ENCODE measurements around the gene EEF2.

Gene EEF2

GRCh38 chr19:3975637-3976087 is 9.6 kb downstream of the EEF2 start:
- H3K36me3 ChIP-seq: peaks cover 59% of the 10 kb centered on the region
- no peak for DNase-seq
- no peak overlapping the region for H3K27ac ChIP-seq
- no peak for TF ChIP-seq CTCF (IDR thresholded peaks at IDR 0.05; ENCODE audit: low read depth, low read length)
- no peaks in the 10 kb centered on the region for H3K9me3 ChIP-seq (ENCODE audit: severe bottlenecking)
- no peak overlapping the region for H3K4me3 ChIP-seq (ENCODE audit: low read depth, low read length)
- H3K27me3 ChIP-seq (ENCODE audit: insufficient read depth, low read depth, severe bottlenecking): no peaks in the 10 kb centered on the region

GRCh38 chr19:3975144-3975543 is 10.1 kb downstream of the EEF2 start:
- Histone ChIP-seq H3K9me3 (ENCODE audit: severe bottlenecking) (no peaks in the 10 kb centered on the region), H3K36me3 (peaks cover 54% of the 10 kb centered on the region), H3K27ac (no peak overlapping the region), H3K4me3 (ENCODE audit: low read depth, low read length) (no peak overlapping the region), H3K27me3 (ENCODE audit: insufficient read depth, low read depth, severe bottlenecking) (no peaks in the 10 kb centered on the region)
- DNase-seq: no peak
- TF ChIP-seq CTCF (IDR thresholded peaks at IDR 0.05; ENCODE audit: low read depth, low read length): no peak

DNA sequence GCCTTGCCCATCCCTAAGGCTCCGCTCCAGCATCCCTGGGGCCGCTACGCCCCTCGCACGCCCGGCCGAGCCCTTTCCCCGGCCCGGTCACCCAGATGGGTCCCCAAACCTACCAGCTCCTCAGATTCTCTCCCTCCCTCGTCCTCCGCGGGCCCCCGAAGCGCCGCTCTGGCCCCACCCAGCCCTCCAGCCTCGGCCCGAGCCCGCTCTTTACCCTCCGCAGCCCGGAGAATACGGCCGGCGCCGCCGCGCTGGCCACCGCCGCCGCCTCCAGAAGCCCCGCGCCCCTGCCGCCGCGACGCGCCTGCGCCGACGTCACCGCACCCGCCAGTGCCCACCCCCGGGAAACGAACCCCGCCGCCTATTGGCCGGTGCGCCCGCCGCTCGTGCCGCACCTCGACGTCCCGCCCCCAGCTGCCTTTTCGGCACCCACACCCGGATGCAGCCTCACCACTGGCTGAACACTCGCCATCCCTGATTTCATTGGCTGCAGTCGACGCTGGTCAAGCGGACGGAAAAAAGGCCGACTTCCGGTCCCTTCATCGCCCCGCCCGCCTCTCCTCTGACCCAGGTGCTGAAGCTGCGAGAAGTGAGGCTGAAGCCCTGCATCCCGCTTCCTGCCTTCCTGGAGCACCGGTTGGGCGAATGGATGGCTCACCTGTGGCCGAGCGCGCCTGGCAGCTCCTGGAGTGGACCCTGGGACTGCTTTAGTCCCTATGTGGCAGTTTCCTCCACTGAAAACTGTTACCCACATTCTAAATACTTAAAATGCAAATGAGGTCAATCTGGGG is 14.3 kb downstream of the EEF2 start, which contains the start of gene DAPK3:
Gene DAPK3 (minus strand): TSS at position 292 of the 791 bp plus-strand sequence. CDS start 1,364 bp downstream, outside the sequence.
- Histone ChIP-seq H3K27ac (peak within 1 kb of the TSS; percentile 83), H3K9me3 (ENCODE audit: severe bottlenecking) (no peaks in the 10 kb centered on the region), H3K27me3 (ENCODE audit: insufficient read depth, low read depth, severe bottlenecking) (no peaks in the 10 kb centered on the region), H3K4me3 (ENCODE audit: low read depth, low read length) (peak within 1 kb of the TSS; percentile 66), H3K36me3 (peaks cover 51% of the 10 kb centered on the region)
- peak; percentile 98 for DNase-seq
- TF ChIP-seq CTCF (IDR thresholded peaks at IDR 0.05; ENCODE audit: low read depth, low read length): no peak

GRCh38 chr19:3970313-3970807 is 14.9 kb downstream of the EEF2 start:
- DNase-seq: no peak
- Histone ChIP-seq H3K36me3 (peaks cover 51% of the 10 kb centered on the region), H3K4me3 (ENCODE audit: low read depth, low read length) (peak overlapping the region; percentile 66), H3K27me3 (ENCODE audit: insufficient read depth, low read depth, severe bottlenecking) (no peaks in the 10 kb centered on the region), H3K9me3 (ENCODE audit: severe bottlenecking) (no peaks in the 10 kb centered on the region), H3K27ac (peak overlapping the region; percentile 83)
- no peak for TF ChIP-seq CTCF (IDR thresholded peaks at IDR 0.05; ENCODE audit: low read depth, low read length)

DNA sequence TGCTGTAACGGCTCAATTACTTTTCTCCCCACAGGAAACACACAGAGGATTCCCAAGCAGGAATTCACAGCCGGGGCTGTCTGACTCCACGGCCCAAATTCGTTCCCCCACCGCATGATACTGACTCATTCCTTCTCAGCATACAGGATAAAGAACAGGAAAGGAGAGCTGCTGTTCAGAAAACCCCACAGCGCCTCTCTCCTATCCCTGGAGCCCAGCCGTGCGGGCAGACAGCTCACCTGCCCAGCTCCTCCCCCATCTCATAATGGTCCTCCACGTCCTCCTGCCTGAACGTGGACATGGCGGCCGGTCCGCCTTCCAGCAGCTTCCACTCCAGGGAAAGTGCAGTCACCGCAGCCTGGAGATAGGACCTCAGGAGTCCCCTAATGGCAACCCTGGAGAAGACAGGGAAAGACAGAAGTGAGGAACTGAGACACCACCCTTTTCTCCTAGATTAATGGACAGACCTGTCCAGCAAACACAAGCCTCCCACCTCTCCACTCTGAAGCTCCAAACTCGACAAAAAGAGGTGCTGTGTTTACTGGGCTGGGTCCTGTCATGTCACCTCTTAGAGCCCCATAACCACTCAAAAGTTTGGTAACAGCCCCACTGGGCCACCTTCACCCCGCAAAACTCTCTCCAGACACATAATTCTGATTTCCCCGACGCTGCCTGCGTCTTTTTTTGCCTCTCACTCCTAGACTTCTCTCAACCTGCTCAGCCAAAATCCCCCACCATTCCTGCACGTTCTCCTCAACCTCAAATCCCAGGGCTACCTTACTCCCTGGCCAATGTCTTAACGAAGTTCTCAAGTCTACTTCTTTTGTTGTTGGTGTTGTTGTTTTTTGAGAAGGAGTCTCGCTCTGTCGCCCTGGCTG is 15.6 kb downstream of the EEF2 start:
- Histone ChIP-seq H3K36me3 (peaks cover 55% of the 10 kb centered on the region), H3K27ac (peak overlapping the region; percentile 83), H3K9me3 (ENCODE audit: severe bottlenecking) (no peaks in the 10 kb centered on the region), H3K27me3 (ENCODE audit: insufficient read depth, low read depth, severe bottlenecking) (no peaks in the 10 kb centered on the region), H3K4me3 (ENCODE audit: low read depth, low read length) (peak overlapping the region; percentile 66)
- 0 out of 2 replicates have a peak, but pooled peaks have one; percentile 29 for TF ChIP-seq CTCF (IDR thresholded peaks at IDR 0.05; ENCODE audit: low read depth, low read length)
- no peak for DNase-seq

All from WERI-Rb-1 (cell line).